IMR-90 (cell line): Measurements from ENCODE around the gene RPL36A. TPM values are rescaled to one million over a fixed set of nuclear protein-coding genes. Genes with fewer than 3 reads are reported as not detected.

Experiments used
- ATAC-seq: fragments of 200-7000 bp; cut with Tn5 transposase; 2 replicates; pipeline ENCODE4 v1.9.1; 2020; ENCODE audit warnings: low read depth, mild to moderate bottlenecking, moderate library complexity
- BruUV-seq: library from RNA; stranded (reverse); fragments of 400-500 nt; replicated peaks from 2 replicates; lab custom pipeline; 2021; lab: Mats Ljungman, UMichigan
- CTCF ChIA-PET: fragments of 300-600 bp; formaldehyde crosslinking; extraction: SDS; loops from one replicate; lab custom pipeline; 2021; ENCODE audit warnings: antibody characterized with exemption; lab: Yijun Ruan, JAX
- POLR2A ChIA-PET: fragments of 300-600 bp; sonication (Branson Sonifier 250); formaldehyde crosslinking; loops from one replicate; lab custom pipeline; 2022; ENCODE audit warnings: antibody characterized with exemption; ENCODE audit not compliant: unreplicated experiment; lab: Charles Lee
- DNase-seq: peaks from one replicate; pipeline ENCODE4 v3.0.0; 2013
- H2AFZ ChIP-seq: replicated peaks from 2 replicates; pipeline ENCODE3; 2013; ENCODE audit warnings: low read length, mild to moderate bottlenecking; ENCODE audit not compliant: poor library complexity
- H2AK5ac ChIP-seq: 2 replicates; pipeline ENCODE4 v1.6.1; 2013; ENCODE audit warnings: low read depth, low read length, inconsistent platforms
- H2AK9ac ChIP-seq: replicated peaks from 2 replicates; pipeline ENCODE3; 2013; ENCODE audit warnings: mild to moderate bottlenecking, low read depth, low read length, moderate library complexity; ENCODE audit not compliant: poor library complexity
- H2BK120ac ChIP-seq: 2 replicates; pipeline ENCODE4 v1.6.1; 2013; ENCODE audit warnings: low read depth, low read length, inconsistent platforms
- H2BK15ac ChIP-seq: 3 replicates; pipeline ENCODE4 v1.6.1; 2013; ENCODE audit warnings: low read depth, low read length, inconsistent platforms
- H2BK20ac ChIP-seq: 2 replicates; pipeline ENCODE4 v1.6.1; 2013; ENCODE audit warnings: low read depth, mild to moderate bottlenecking, inconsistent platforms, low read length, moderate library complexity
- H2BK5ac ChIP-seq: 2 replicates; pipeline ENCODE4 v1.6.1; 2013; ENCODE audit warnings: mild to moderate bottlenecking, low read depth, low read length, inconsistent platforms; ENCODE audit not compliant: poor library complexity, severe bottlenecking
- H3K14ac ChIP-seq: replicated peaks from 2 replicates; pipeline ENCODE4 v1.6.1; 2013; ENCODE audit warnings: low read depth, low read length, inconsistent platforms
- H3K18ac ChIP-seq: 2 replicates; pipeline ENCODE4 v1.6.1; 2013; ENCODE audit warnings: low read depth, low read length, control low read depth
- H3K23ac ChIP-seq: 2 replicates; pipeline ENCODE4 v1.6.1; 2013; ENCODE audit warnings: low read depth, low read length, inconsistent platforms
- H3K27ac ChIP-seq: 2 replicates; pipeline ENCODE4 v1.5.1; 2013; ENCODE audit warnings: mild to moderate bottlenecking, control low read depth, low read length; ENCODE audit not compliant: insufficient read depth
- H3K27me3 ChIP-seq: 2 replicates; pipeline ENCODE4 v1.6.1; 2013; ENCODE audit warnings: low read length; ENCODE audit not compliant: control insufficient read depth, insufficient read depth
- H3K36me3 ChIP-seq: 2 replicates; pipeline ENCODE4 v1.6.1; 2013; ENCODE audit warnings: low read length, mixed read lengths; ENCODE audit not compliant: control insufficient read depth, insufficient read depth
- H3K4ac ChIP-seq: 2 replicates; pipeline ENCODE4 v1.6.1; 2013; ENCODE audit warnings: low read depth, low read length, inconsistent platforms
- H3K4me1 ChIP-seq: 2 replicates; pipeline ENCODE4 v1.6.1; 2013; ENCODE audit warnings: low read length, mixed read lengths; ENCODE audit not compliant: control insufficient read depth, insufficient read depth
- H3K4me2 ChIP-seq: 2 replicates; pipeline ENCODE4 v1.6.1; 2013; ENCODE audit warnings: low read depth, mild to moderate bottlenecking, control low read depth, low read length, moderate library complexity
- H3K4me3 ChIP-seq: 2 replicates; pipeline ENCODE4 v1.5.1; 2013; ENCODE audit warnings: low read depth, mild to moderate bottlenecking, control low read depth, low read length, moderate library complexity; ENCODE audit not compliant: insufficient read depth
- H3K56ac ChIP-seq: 2 replicates; pipeline ENCODE4 v1.6.1; 2013; ENCODE audit warnings: low read length, inconsistent platforms; ENCODE audit not compliant: insufficient read depth; ENCODE audit errors: extremely low read depth
- H3K79me1 ChIP-seq, 2 experiments: 2 replicates each; pipeline ENCODE4 v1.6.1; 2013; ENCODE audit warnings: low read length in 2 of 2, inconsistent platforms in 1 of 2, low read depth in 1 of 2
- H3K9ac ChIP-seq: 2 replicates; pipeline ENCODE4 v1.6.1; 2013; ENCODE audit warnings: low read depth, low read length, control low read depth
- H3K9me1 ChIP-seq: 2 replicates; pipeline ENCODE4 v1.6.1; 2013; ENCODE audit warnings: low read length, inconsistent platforms; ENCODE audit not compliant: insufficient read depth
- H3K9me3 ChIP-seq: 2 replicates; pipeline ENCODE4 v1.6.1; 2013; ENCODE audit warnings: low read length; ENCODE audit not compliant: control insufficient read depth, insufficient read depth
- H4K20me1 ChIP-seq: 2 replicates; pipeline ENCODE4 v1.6.1; 2013; ENCODE audit warnings: low read length, inconsistent platforms; ENCODE audit not compliant: insufficient read depth
- H4K5ac ChIP-seq: 2 replicates; pipeline ENCODE4 v1.6.1; 2013; ENCODE audit warnings: mild to moderate bottlenecking, low read depth, low read length, control low read depth
- H4K8ac ChIP-seq, 2 experiments: 2 replicates each; pipeline ENCODE4 v1.6.1; 2013; ENCODE audit warnings: low read depth in 2 of 2, low read length in 2 of 2, control low read depth in 1 of 2, inconsistent platforms in 1 of 2
- H4K91ac ChIP-seq: 2 replicates; pipeline ENCODE4 v1.6.1; 2013; ENCODE audit warnings: low read depth, low read length, inconsistent platforms; ENCODE audit not compliant: insufficient read depth
- BHLHE40 ChIP-seq: fragments of 150-350 bp; IDR thresholded peaks from 2 replicates; pipeline ENCODE4 v1.6.1; 2016; ENCODE audit warnings: mild to moderate bottlenecking, low read depth, low read length
- ELK1 ChIP-seq: fragments of 150-350 bp; IDR thresholded peaks from 2 replicates; pipeline ENCODE4 v1.6.1; 2016; ENCODE audit warnings: low read depth, mild to moderate bottlenecking, low read length, moderate library complexity, borderline replicate concordance
- MAFK ChIP-seq: IDR thresholded peaks from 2 replicates; pipeline ENCODE4 v1.6.1; 2012; ENCODE audit warnings: low read depth, low read length, improper control_type of control experiment
- NFE2L2 ChIP-seq: fragments of 150-350 bp; IDR thresholded peaks from 2 replicates; pipeline ENCODE4 v1.6.1; 2016; ENCODE audit warnings: low read depth, mild to moderate bottlenecking, low read length
- POLR2A ChIP-seq: IDR thresholded peaks from 2 replicates; pipeline ENCODE4 v1.6.1; 2012; ENCODE audit warnings: mild to moderate bottlenecking, low read depth, low read length
- RFX5 ChIP-seq: IDR thresholded peaks from 2 replicates; pipeline ENCODE4 v1.8.0; 2012; ENCODE audit warnings: low read depth, mild to moderate bottlenecking, low read length, moderate library complexity
- SMC3 ChIP-seq: fragments of 150-350 bp; IDR thresholded peaks from 2 replicates; pipeline ENCODE4 v1.6.1; 2016; ENCODE audit warnings: low read depth, mild to moderate bottlenecking, antibody characterized with exemption, low read length, moderate library complexity
- USF2 ChIP-seq: fragments of 150-350 bp; IDR thresholded peaks from 2 replicates; pipeline ENCODE4 v1.6.1; 2017; ENCODE audit warnings: mild to moderate bottlenecking, antibody characterized with exemption, low read length, low read depth
- WGBS, 2 experiments: methylation state at CpG; one replicate each; pipeline versions ENCODE4 v1.1.5 to v1.1.7; 2013; ENCODE audit warnings: missing lambda C conversion rate in 2 of 2; ENCODE audit not compliant: insufficient read length in 1 of 2; ENCODE audit errors: extremely low coverage in 2 of 2; 5-methylcytosine and 5-hydroxymethylcytosine counted together
- dilution Hi-C: fragments of 300-500 bp; cut with HindIII; formaldehyde crosslinking; loops from one replicate; pipeline ENCODE4 v1.14.3; 2018; ENCODE audit warnings: low sequenced_read_pairs; ENCODE audit not compliant: unreplicated experiment
- in situ Hi-C: fragments of 300-500 bp; cut with MboI; formaldehyde crosslinking; loops from 3 replicates; pipeline ENCODE4 v1.14.3; 2019; ENCODE audit warnings: low sequenced_read_pairs, inconsistent platforms, mixed read lengths
- intact Hi-C: fragments of 100-400 bp; cut with micrococcal nuclease; formaldehyde crosslinking; loops from 2 replicates; pipeline ENCODE4 v1.10.0; 2022
- polyA plus RNA-seq, 3 experiments: library from polyadenylated mRNA; depleted of rRNA; stranded (reverse); fragments of >200 nt; gene quantifications; 2 replicates each; pipeline ENCODE4 v1.2.3, GENCODE V29; 2012; ENCODE audit warnings: low replicate concordance in 1 of 3
- total RNA-seq: library from RNA; depleted of rRNA; stranded (reverse); fragments of >200 nt; gene quantifications from 2 replicates; pipeline ENCODE4 v1.2.3, GENCODE V29; 2012

Gene RPL36A
- total and polyA plus RNA-seq, 2 of the 4 experiments (the other 2 are of a cell fraction): 677 to 2,412 TPM

- Histone ChIP-seq H2BK120ac (no peak within 1 kb of the TSS), H2BK15ac (no peak within 1 kb of the TSS), H3K23ac (no peak within 1 kb of the TSS), H3K36me3 (no peaks in the 10 kb centered on the region), H2BK20ac (no peak within 1 kb of the TSS), H2BK5ac (no peak within 1 kb of the TSS), H3K79me1 (peaks cover 0 to 1% of the 10 kb centered on the region in 2 experiments; a peak in 1 of 4 replicates), H3K9me1 (peaks cover 4% of the 10 kb centered on the region), H4K5ac (no peak within 1 kb of the TSS), H3K56ac (no peak within 1 kb of the TSS), H3K9ac (no peak within 1 kb of the TSS), H3K14ac (no peak within 1 kb of the TSS), H3K4me2 (no peak within 1 kb of the TSS), H2AK5ac (no peak within 1 kb of the TSS), H3K27me3 (peaks cover 16% of the 10 kb centered on the region), H3K4me1 (no peaks in the 10 kb centered on the region), H2AK9ac (no peak within 1 kb of the TSS), H3K4me3 (no peak within 1 kb of the TSS), H3K9me3 (no peaks in the 10 kb centered on the region), H3K4ac (no peak within 1 kb of the TSS), H4K20me1 (no peaks in the 10 kb centered on the region), H4K8ac (no peak within 1 kb of the TSS), H2AFZ (no peak within 1 kb of the TSS), H4K91ac (no peak within 1 kb of the TSS), H3K27ac (no peak within 1 kb of the TSS), H3K18ac (no peak within 1 kb of the TSS)
- CTCF ChIA-PET: no interaction called here
- no peak for ATAC-seq
- WGBS, 2 experiments: 60% methylated on average over 2 of the region's 9 CpGs; no CpG with 5 or more reads in 1 of the 2 experiments
- no TSS peak for BruUV-seq
- dilution Hi-C loops: no loop called here
- intact Hi-C loops: no loop called here
- TF ChIP-seq POLR2A (no peak), NFE2L2 (no peak), USF2 (no peak), MAFK (no peak), RFX5 (no peak), SMC3 (no peak), ELK1 (no peak), BHLHE40 (no peak)
- DNase-seq: no peak
- in situ Hi-C loops: no loop called here
- POLR2A ChIA-PET: no interaction called here
Observed at GRCh38 chrX:101385795-101386541, 4.8 kb upstream of the RPL36A start, which contains the start of gene BTK. Gene BTK (minus strand): TSS chrX:101386191. CDS start chrX:101375284, 10,907 bp downstream.
